HCEC 1CT (cell line): Measurements from ENCODE around the gene TXK.
A peak's percentile ranks its signal among the peaks of the same experiment; 100 is the strongest.

Experiments used
- DNase-seq: peaks from one replicate; pipeline ENCODE4 v3.0.0-alpha.2; 2017

Gene TXK

DNA sequence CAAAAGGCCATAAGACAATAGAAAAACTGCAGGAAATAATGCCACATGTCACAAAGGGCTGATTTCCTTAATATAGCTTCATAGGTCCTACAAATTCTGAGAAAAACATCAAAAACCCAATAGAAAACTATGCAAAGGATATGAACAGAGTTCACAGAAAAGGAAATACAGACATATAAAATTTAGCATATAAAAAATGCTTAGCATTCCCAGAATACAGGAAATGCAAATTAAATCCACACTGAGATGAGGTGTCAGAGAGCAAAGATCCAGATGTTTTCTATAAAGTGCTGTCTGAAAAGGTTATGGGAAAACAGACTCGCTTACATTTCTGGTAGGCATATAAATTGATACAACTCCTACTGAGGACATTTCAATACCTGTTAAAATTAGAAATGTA, 33.8 kb downstream of the TXK start:
- no peak for DNase-seq

DNA sequence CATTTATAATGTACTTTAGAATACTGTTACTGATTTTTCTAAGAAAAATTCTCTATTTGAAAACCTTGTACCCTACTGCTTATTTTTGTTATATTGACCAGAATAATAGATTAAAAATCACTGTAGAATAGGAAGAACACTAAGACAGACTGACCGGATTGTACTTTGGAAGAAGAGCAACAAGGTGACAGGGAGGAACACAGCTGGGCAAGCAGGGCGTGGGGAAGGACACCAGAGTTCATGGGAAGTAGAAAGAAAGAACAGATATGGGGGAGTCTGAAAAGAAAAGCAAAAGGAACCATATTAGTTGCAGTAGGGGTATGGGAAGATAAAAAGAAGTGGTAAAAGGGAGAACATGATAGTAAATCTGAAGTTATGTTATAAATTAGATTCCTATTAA, 38.6 kb downstream of the TXK start:
- DNase-seq, result no peak

DNA sequence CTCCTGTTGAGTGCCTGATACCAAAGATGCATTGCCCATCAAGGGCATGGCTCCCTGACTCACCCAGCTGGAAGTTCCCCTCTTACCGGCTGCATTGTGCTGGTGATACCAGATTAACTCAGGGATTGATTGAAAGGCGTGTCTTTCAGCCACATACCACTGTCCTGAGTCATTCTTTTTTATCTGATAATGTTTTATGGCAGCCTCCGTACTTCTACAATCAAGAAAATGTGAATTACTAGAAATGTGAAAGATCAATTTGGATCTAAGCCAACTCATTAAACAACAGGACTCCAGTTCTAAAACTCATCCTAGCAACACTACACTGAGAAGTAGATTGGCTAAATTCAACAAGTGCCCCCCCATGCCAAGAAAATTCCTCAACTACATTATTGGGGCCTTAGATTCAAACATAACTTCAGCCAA, 40.0 kb downstream of the TXK start:
- DNase-seq, result peak; percentile 13

DNA sequence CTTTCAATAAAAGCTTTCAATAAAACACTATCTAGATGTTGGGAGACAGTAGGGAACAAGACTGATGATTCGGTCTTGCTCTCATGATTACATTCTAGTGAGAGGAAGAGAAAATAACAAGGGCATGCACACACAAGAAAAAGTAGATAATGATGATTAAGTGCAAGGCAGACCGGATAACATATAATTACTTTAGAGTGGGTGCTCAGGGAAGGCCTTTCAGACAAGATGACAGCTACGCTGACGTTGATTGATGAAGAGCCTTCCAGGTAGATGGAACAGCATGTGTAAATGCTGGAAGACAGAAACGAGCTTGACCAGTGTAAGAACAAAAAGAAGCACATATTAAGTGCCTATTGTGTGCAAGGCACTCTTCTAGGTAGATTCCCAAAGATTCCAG, 43.4 kb downstream of the TXK start:
- no peak for DNase-seq

DNA sequence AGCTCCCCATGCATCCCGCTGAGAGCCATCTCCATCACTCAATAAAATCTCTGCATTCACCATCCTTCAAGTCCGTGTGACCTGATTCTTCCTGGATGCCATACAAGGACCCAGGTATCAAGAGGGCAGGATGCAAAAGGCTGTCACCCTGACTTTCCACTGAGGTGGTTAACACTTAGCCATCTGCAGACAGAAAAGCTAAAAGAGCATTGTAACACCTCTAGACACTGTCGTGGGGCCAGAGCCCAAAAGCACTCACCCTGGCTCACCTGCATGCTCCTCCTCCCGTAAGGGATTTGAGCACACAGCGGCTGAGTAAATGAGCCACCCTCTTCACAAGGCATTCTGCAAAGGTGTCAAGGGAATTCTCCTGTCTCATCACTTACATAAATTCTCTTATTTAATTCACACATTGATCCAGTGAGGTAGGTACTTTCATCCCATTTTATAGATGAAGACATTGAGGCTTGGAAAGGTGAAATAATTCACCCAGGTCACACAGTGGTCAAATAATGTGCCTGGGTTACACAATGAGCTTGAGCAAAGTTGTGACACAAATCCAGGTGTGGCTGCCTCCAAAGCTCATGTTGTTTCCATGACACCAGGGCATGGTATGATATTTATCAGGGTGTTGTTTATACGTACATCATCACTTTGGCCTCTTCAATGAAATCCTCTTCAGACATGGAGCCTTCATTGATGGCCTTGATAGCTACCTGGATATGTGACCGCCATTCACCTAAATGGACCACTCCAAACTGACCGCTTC, 48.0 kb downstream of the TXK start:
- no peak for DNase-seq

DNA sequence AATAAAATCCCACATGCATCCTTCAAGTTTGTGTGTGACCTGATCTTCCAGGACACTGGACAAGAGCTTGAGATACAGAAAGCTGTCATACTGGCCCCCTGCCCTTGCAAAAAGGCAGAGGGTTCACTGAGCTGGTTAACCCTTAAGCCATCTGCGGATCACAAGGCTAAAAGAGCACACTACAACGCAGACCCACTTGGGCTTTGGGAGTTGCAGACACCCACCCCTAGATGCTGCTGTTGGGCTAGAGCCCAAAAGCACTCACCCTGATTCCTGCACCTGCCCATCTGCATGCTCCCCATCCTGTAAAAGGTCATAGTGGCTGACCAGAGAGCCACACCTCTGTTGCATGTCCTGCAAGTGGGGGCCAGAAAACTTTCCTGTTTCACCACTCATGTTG, 51.1 kb downstream of the TXK start:
- no peak for DNase-seq

DNA sequence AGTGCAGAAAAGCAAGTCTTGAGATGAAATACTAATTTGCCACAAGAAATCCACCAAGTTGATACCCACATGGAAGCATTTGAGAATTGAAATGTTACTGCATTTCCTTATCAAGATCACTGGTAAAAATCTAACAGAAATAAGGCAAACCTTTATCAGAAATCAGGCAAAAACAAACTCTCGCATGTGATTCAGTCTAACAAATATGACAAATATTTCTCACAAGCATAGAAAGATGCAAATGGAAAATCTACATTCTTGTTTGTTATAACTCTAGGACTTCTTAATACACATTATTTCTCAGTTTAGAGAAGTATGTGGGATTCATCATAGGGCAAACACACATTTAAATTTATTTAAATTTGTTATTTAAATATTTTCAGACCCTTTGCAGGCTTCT, 52.9 kb downstream of the TXK start:
- peak; percentile 3 for DNase-seq

DNA sequence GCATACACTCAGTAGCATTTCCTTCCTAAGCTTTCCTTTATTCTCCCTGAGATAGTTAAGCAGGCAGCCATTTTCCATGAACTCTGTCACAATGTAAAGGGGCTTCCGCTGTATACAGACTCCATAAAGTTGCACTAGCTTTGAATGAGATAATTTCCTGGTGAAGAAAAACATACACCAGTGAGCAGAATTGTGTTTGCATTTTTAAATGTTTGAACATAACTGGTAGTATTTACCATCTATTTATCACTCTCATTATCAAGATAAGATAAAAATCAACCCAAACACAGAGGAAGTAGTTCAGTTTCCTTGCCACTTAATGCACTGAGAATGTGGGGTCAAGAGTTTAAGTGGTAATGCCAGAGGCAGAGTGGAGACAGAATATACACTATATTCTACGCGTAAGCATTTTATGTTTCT, 54.1 kb downstream of the TXK start:
- DNase-seq, result peak; percentile 39

DNA sequence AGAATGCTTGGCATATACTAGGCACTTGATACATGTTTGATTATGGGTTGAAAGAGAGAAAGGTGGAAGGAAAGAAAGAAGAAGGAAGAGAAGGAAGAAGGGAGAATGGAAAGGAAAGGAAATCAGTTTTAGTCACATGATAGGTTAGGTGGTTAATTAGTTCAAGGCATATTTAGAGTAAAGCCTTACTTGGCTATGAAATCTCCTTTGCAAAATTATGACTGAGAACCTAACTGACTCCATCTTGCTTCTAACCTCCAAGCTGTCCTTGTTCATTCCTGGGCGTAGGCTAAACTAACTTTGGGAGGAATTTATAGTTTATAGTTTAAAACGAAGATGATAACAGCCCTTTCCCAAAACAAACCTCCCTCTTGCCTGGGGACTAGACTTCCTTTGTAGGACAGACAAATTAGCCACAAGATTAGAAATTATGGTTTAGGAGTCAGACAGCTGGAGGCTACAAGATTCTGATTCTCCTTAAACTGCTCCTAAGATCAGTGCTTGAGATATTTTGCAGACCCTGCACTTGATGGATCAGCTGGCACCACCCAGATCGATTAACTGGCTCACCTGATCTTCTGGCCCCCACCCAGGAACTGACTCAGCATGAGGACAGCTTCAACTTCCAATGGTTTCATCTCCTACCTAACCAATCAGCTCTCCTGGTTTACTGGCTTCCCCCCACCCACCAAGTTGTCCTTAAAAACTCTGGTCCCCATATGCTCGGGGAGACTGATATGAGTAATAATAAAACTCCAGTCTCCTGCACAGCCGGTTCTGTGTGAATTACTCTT, 55.0 kb downstream of the TXK start:
- no peak for DNase-seq

DNA sequence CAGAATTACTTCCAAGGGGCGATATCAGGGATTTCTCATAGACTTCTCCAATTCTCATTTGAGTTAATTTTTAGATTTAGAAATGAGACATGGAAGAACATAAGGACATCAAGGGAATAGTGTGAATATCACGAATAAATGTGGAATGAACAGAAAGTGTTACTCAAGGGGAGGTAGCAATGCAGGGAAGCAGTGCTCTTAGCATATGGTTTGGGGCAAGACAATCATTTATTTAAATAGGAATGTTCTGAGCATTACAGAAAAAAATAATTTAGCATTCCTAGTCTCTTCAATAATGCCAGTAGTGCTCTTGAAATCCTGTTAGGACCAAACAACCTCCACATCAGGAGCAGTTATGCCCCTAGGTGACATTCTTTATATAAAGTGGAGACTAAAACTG, 55.6 kb downstream of the TXK start:
- no peak for DNase-seq

DNA sequence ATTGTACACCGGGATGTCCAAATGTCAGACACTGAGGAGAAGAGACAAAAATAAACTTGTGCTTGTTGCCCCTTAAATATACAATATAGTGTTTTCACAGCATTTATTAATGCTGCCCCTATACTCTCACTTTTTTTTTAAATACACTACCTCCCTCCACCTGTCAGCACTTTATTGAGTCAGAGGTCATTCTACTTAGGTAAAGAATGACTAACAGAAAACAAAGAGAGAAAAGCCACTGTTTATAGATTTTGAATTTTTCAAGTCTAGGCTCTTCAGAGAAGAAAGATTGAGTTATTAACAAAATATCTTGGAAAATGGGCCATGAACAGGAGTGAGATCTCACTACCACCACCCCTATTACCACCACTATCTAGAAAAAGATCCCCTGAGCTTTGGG, 59.4 kb downstream of the TXK start:
- DNase-seq, result no peak

DNA sequence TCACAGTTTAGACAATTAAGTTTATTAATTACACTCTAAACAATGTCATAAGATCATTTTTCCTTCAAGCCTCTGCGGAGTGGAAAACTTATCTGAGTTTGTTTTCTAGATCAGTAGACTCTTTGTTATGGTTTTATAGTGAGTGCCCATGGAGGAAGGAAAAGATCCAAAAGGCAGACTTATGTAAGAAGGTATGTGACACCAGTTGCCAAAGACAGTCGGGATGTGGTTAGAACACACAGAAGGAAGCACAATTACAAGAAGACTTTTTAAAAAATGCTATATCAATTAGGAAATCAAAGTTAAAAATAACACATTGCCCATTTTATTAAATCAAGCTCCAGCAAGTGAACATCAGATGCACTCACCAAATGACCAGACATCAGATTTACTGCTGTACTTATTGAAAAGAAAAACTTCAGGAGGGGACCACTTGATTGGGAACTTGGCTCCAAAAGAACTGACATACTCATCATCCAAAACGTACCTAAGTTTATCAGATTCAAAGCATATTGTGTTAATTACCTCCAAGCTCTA, 60.4 kb downstream of the TXK start:
- DNase-seq, result no peak

DNA sequence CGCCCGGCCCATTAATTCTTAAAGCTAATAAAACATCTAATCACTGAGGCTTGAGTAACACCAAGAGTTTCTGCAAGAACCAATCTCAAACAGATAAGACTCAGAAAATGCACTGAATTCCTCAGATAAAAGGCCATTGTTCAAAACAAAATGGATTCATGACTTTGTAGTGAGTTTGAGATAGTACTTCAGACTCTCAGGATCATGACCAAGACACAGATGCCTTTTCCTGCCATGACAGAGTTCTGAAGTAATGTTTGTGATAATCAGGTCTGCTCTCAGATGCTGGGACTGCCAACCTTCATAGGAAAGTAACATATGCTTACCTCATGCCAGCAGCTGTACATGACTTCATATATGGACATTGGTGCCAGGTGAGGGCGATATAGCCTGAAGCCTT, 62.9 kb downstream of the TXK start:
- DNase-seq, result no peak

DNA sequence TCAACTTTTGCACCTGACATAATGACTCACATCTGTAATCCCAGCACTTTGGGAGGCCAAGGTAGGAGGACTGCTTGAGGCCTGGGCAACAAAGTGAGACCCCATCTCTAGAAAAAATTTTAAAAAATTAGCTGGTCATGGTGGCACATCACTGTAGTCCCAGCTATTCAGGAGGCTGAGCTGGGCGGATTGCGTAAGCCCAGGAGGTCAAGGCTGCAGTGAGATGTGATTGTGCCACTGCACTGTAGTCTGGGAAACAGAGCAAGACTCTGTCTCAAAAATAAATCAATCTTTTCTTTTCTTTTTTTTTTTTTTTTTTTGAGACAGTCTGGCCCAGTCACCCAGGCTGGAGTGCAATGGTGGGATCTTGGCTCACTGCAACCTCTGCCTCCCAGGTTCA, 65.0 kb downstream of the TXK start:
- DNase-seq, result no peak

DNA sequence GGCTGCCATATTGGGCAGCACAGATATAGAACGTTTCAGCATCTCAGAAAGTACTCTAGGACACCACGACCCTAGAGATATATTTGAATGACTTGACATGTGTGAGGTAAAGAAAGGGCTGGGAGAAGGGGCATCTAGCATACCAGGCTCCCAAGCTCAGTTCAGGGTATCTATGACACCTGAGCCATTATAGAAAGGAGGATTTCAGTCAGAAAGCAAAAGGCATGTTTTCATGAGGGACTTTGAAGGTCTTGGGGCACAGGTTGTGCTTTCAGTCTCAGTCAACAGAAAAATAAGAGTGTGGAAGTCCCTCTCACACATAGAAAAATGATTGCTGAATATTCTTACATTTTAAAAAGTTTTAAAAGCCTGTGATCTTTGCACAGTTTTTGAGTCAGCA, 65.9 kb downstream of the TXK start:
- no peak for DNase-seq

DNA sequence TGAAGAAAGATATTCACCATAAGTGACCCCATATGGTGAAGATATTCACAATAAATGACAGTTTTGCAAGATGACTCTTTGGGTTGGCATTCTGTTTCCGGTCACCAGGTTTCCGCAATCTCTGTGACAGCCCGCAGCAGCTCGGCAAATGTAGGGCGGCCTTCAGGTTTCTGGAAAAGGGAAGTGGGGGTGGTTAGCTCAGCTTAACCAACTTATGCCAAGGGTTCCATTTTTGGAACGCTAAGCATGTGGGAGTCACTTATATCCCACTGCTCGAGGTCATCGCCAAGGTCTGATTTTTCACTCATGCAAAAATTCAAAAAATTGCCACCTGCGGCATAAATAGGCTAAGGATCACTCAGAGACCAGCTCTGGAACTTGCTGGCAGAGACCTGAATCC, 66.5 kb downstream of the TXK start:
- no peak for DNase-seq

DNA sequence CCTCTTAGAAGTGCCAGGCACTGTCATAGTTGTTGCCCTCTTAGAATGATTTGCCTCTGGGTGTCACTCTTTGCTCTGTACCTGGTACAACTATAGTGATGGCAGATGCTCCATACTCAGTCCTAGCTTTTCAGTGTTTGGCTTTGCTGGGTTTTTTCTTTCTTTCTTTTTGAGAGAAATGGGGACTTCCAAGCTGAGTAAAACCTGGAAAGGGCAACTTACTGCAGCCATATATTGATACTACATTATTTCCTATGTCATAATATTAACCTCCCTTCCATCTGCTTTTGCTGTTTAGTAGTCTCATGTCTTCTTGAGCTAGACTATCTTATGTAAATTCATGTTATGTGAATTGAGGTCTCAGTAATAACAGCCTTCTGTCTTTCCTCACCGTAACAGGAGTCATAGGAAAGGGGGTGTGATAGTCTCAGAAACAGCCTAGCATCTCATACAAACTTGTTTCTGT, 68.4 kb downstream of the TXK start:
- DNase-seq, result no peak

DNA sequence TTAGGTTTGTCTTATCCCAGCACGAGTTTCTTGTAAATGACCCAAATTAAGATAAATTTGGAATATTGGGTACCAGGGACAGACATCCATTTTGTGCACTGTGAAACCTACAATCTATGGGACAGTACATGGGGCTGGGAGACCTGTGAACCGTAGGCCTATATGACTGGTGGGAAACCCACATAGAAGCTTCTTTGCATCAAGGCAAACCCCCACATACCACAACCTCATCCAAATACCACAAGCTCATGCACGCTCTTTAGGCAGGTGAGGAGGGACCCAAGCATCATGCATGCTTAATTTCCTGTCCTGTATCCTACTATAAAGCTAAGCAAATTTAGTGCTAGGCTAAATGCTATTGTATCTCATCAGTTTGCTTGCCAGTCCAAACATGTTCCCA, 69.7 kb downstream of the TXK start:
- no peak for DNase-seq

DNA sequence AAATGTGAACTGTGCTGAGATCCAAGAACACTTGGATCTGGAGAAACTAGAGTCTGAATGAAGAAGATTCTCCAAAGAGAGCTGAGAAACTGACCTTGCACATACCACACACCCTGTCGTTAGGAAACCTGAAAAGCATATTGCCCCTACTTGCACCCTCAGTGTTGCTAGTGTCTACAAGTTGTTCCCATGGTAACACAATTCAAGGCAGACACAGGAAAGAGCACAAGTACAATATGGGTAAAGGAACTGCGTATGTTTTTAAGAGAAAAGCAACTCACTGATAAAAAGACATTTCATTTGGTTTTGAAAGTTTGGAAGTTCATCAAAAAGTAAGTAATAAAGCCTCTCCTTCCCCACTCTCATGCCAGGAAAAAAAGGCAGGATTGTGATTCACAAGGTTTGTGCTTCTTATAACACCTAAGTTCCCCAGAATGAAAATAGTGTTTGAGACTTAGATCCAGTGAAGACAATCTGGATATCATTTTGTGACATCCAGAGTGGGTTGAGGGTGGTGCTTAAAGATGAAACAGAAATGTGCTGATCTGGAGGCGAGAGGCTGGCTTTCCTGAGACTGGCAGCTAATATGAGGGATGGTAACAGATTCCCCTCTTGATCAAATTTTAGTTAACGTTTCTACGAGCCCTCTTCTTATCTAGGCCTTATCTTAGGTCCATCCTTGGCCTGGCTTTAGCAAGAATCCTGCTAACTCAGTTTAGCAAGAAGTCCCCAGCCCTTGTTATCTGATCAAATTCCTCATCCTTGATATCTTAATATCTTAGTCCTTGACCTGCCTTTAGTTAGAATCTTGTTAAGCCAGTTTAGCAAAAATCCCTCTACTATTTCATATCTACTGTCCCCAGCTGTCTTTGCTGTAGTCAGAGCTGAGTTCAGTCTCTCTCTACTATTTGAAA, 75.2 kb downstream of the TXK start:
- DNase-seq, result no peak

DNA sequence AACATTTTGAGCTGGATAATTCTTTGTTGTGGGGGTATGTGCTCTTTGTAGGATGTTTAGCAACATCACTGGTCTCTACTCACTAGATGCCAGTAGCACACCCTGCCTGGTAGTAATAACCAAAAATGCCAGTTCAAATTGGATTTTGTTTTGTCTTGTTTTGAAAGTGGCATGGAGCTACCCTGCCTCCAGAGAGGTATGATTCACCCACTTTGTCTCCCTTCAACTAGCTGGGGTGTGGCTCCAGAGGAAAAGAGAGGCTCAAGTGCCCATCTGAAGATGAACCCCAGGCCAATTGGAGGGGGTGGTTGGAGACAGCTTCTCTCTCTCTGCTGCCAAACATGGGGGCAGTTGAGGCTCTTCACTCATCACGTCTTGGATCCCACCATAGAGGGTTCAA, 83.0 kb downstream of the TXK start:
- DNase-seq, result no peak

DNA sequence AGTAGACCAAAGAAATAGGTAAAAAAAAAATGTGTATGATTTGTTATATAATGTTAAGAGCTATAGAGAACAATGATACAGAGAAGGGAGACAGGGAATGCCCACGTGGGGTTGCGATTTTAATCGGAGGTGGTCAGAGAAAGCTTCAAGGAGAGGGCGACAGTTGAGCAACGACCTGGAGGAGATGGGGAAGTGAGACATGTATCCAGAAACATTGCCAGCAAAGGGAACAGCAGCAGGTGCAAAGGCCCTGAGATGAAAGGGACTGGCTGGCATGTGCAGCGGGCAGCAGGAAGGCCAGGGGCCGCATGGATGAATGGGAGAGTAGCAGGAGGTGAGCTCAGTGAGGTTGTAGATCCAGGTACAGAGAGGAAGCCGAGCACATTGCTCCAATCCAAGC, 84.6 kb downstream of the TXK start:
- DNase-seq, result no peak

DNA sequence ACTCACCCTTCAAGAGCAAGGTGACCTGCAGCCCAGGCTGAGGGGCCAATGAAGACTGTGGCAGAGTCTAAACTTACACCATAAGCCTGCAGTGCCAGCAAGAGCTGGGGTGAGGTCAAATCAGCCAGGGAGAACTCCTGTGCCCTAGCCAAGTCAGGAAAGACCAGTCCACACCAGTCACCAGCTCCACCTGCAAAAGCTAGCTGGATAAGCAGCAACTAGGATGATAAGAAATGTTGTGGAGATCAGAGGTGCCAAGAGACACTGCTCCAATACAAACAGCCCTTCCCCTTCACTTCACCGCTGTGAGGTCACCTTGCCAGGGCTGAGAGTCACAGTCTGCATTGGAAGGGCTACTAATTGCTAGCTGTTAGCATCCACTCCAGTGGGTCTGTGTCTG, 86.2 kb downstream of the TXK start:
- no peak for DNase-seq

DNA sequence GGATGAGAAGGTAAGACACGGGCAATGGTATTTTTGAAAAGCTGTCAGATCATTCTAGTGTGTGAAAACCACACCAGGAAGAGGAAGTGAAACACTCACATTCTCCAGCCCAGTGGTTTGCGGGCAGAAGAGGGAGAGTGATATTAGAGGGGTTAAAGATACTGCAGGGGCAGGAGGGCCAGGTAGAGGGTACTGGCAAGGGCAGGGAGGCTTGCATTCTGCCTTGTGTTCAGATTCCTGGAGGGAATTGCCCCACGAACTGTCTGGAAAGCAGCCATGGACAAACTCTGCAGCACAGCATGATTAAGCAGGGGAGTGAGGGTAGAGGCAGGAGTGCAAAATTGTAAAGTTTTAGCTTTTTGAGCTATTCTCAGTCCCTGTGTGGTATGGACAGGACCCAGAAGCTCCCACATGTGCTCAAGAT, 86.6 kb downstream of the TXK start:
- DNase-seq, result no peak
